T-helper 2 cell treated with Interferon-gamma antibody and Interleukin-4, amounts not matched to agents 5 μg/mL and 100 μg/mL, for 36 hours (primary cell): ENCODE measurements around the gene SEMA3F.

Source experiments
- DNase-seq: peaks from one replicate; pipeline ENCODE4 v3.0.0; 2021; ENCODE audit warnings: low spot score
- H3K27ac Mint-ChIP-seq: one replicate; pipeline ENCODE4 v1.8.0; 2021; ENCODE audit warnings: mild to moderate bottlenecking, mixed read lengths
- H3K27me3 Mint-ChIP-seq: one replicate; pipeline ENCODE4 v1.8.0; 2021; ENCODE audit warnings: low read depth, mixed read lengths
- H3K36me3 Mint-ChIP-seq: one replicate; pipeline ENCODE4 v1.8.0; 2021; ENCODE audit warnings: low read depth, mixed read lengths
- H3K4me1 Mint-ChIP-seq: one replicate; pipeline ENCODE4 v1.8.0; 2021; ENCODE audit warnings: low read depth, mixed read lengths
- H3K4me3 Mint-ChIP-seq: one replicate; pipeline ENCODE4 v1.8.0; 2022; ENCODE audit warnings: mild to moderate bottlenecking, moderate library complexity, mixed read lengths
- H3K9me3 Mint-ChIP-seq: one replicate; pipeline ENCODE4 v1.8.0; 2021; ENCODE audit warnings: mixed read lengths

The SEMA3F gene

GRCh38 chr3:50139718-50140423 is 15.3 kb upstream of the SEMA3F start:
- Mint-ChIP-seq H3K9me3 (no peaks in the 10 kb centered on the region), H3K27me3 (no peaks in the 10 kb centered on the region), H3K36me3 (no peaks in the 10 kb centered on the region), H3K27ac (no peak overlapping the region), H3K4me1 (peaks cover 5% of the 10 kb centered on the region), H3K4me3 (no peak overlapping the region)
- DNase-seq = no peak

- Mint-ChIP-seq H3K36me3 (no peaks in the 10 kb centered on the region), H3K4me1 (peaks cover 5% of the 10 kb centered on the region), H3K27ac (no peak overlapping the region), H3K9me3 (no peaks in the 10 kb centered on the region), H3K27me3 (no peaks in the 10 kb centered on the region), H3K4me3 (no peak overlapping the region)
- DNase-seq = no peak
Observed at GRCh38 chr3:50140990-50141389, 14.1 kb upstream of the SEMA3F start.

- Mint-ChIP-seq H3K27me3 (no peaks in the 10 kb centered on the region), H3K36me3 (no peaks in the 10 kb centered on the region)
- DNase-seq = no peak
Observed at GRCh38 chr3:50146316-50146901, 8.7 kb upstream of the SEMA3F start.

GRCh38 chr3:50147016-50147415 is 8.1 kb upstream of the SEMA3F start:
- Mint-ChIP-seq H3K36me3 (no peaks in the 10 kb centered on the region), H3K9me3 (no peaks in the 10 kb centered on the region), H3K4me1 (no peaks in the 10 kb centered on the region), H3K27me3 (no peaks in the 10 kb centered on the region), H3K4me3 (no peak overlapping the region), H3K27ac (no peak overlapping the region)
- no peak for DNase-seq

More at GRCh38 chr3:50146316-50146901, 8.7 kb upstream of the SEMA3F start:
- Mint-ChIP-seq H3K4me3 (no peak overlapping the region), H3K27ac (no peak overlapping the region), H3K9me3 (no peaks in the 10 kb centered on the region), H3K4me1 (no peaks in the 10 kb centered on the region)

GRCh38 chr3:50147447-50147846 is 7.7 kb upstream of the SEMA3F start:
- Mint-ChIP-seq H3K4me1 (no peaks in the 10 kb centered on the region), H3K9me3 (no peaks in the 10 kb centered on the region), H3K27ac (no peak overlapping the region), H3K36me3 (no peaks in the 10 kb centered on the region), H3K4me3 (no peak overlapping the region), H3K27me3 (no peaks in the 10 kb centered on the region)
- no peak for DNase-seq

GRCh38 chr3:50147861-50148260 is 7.3 kb upstream of the SEMA3F start:
- Mint-ChIP-seq H3K27ac (no peak overlapping the region), H3K4me1 (no peaks in the 10 kb centered on the region), H3K9me3 (no peaks in the 10 kb centered on the region), H3K36me3 (no peaks in the 10 kb centered on the region), H3K4me3 (no peak overlapping the region), H3K27me3 (peaks cover 2% of the 10 kb centered on the region)
- DNase-seq = no peak

- Mint-ChIP-seq H3K4me1 (peaks cover 3% of the 10 kb centered on the region), H3K27ac (no peak overlapping the region), H3K36me3 (no peaks in the 10 kb centered on the region), H3K27me3 (peaks cover 16% of the 10 kb centered on the region), H3K4me3 (no peak overlapping the region), H3K9me3 (no peaks in the 10 kb centered on the region)
- no peak for DNase-seq
Observed at GRCh38 chr3:50150404-50150750, 4.7 kb upstream of the SEMA3F start.

GRCh38 chr3:50150863-50151686 is 4.0 kb upstream of the SEMA3F start:
- Mint-ChIP-seq H3K27ac (no peak overlapping the region), H3K36me3 (no peaks in the 10 kb centered on the region), H3K9me3 (no peaks in the 10 kb centered on the region), H3K4me1 (peaks cover 5% of the 10 kb centered on the region), H3K27me3 (peaks cover 22% of the 10 kb centered on the region), H3K4me3 (no peak overlapping the region)
- no peak for DNase-seq

- H3K27ac Mint-ChIP-seq = no peak overlapping the region
- peaks cover 5% of the 10 kb centered on the region for H3K4me1 Mint-ChIP-seq
- H3K4me3 Mint-ChIP-seq = no peak overlapping the region
- no peaks in the 10 kb centered on the region for H3K9me3 Mint-ChIP-seq
- no peaks in the 10 kb centered on the region for H3K36me3 Mint-ChIP-seq
- H3K27me3 Mint-ChIP-seq = peaks cover 27% of the 10 kb centered on the region
- no peak for DNase-seq
Observed at GRCh38 chr3:50151728-50152127, 3.4 kb upstream of the SEMA3F start.

- Mint-ChIP-seq H3K36me3 (no peaks in the 10 kb centered on the region), H3K9me3 (no peaks in the 10 kb centered on the region), H3K27me3 (peaks cover 35% of the 10 kb centered on the region), H3K27ac (no peak overlapping the region), H3K4me3 (peak overlapping the region; percentile 68), H3K4me1 (peaks cover 5% of the 10 kb centered on the region)
- no peak for DNase-seq
Observed at GRCh38 chr3:50153782-50154475, 1.2 kb upstream of the SEMA3F start.

- no peak overlapping the region for H3K27ac Mint-ChIP-seq
Observed at GRCh38 chr3:50154476-50154839, 666 bp upstream of the SEMA3F start.

GRCh38 chr3:50155491-50155878 is 361 bp downstream of the SEMA3F start:
- Mint-ChIP-seq H3K4me1 (peaks cover 5% of the 10 kb centered on the region), H3K9me3 (no peaks in the 10 kb centered on the region), H3K27ac (no peak overlapping the region), H3K36me3 (no peaks in the 10 kb centered on the region), H3K4me3 (peak overlapping the region; percentile 74), H3K27me3 (peaks cover 35% of the 10 kb centered on the region)
- DNase-seq = no peak

More at GRCh38 chr3:50154476-50154839, 666 bp upstream of the SEMA3F start:
- Mint-ChIP-seq H3K36me3 (no peaks in the 10 kb centered on the region), H3K27me3 (peaks cover 35% of the 10 kb centered on the region), H3K4me1 (peaks cover 5% of the 10 kb centered on the region), H3K4me3 (peak overlapping the region; percentile 68), H3K9me3 (no peaks in the 10 kb centered on the region)
- no peak for DNase-seq

GRCh38 chr3:50155891-50156290 is 767 bp downstream of the SEMA3F start:
- Mint-ChIP-seq H3K9me3 (no peaks in the 10 kb centered on the region), H3K27me3 (peaks cover 35% of the 10 kb centered on the region), H3K27ac (no peak overlapping the region), H3K36me3 (no peaks in the 10 kb centered on the region), H3K4me1 (peaks cover 5% of the 10 kb centered on the region), H3K4me3 (peak overlapping the region; percentile 74)
- DNase-seq = no peak
